Measurements from ENCODE around the gene TRPV4. TPM values are rescaled to one million over a fixed set of nuclear protein-coding genes. Genes with fewer than 3 reads are reported as not detected.

TRPV4 gene
- total and polyA plus RNA-seq, 9 of the 15 experiments (the other 6 are each of a cell fraction or from before 2014, with no cell fraction given): 0.13 TPM; not detected in 8

DNA sequence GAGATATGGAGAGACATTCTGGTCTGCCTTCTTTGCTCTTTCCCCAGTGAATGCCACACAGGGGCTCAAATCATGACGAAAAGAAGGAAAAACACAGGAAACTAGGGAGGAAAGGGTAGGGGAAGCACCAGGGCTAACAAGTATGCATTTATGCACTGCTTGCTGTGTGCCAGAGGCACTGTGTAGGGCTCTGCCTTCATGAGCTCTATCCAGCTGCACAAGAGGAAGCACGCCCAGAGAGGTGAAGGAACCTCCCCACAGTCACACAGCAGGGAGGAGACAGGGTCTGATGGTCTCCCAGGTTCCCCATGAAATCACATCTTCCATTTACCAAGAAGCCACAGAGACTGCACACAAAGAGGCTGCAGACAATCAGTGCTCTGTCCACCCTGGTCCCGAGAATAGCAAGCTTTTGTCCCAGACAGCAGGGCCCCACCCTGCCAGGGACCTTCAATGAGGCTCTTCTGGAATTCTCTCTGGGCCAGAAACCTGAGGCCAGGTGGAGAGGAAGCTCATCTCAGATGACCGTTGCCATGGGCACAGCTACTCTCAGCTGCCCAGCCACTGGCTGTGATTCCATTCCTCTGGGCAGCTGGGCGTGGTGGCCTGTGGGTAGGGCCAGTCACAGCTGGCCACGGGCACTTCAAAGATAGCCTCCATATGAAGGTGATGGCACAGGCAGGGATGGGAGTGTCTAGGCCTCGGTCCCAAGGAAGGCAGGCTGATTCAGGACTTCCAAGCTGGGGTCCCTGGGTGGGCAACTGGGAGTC is 7.3 kb upstream of the TRPV4 start:
- in situ Hi-C loops (cut with MboI): no loop called here
- no peak overlapping the region for H2AFZ ChIP-seq (ENCODE audit: low read depth, low read length)
- TF ChIP-seq ZFP36 (IDR thresholded peaks at IDR 0.05; ENCODE audit: low read depth, low read length, partially characterized antibody) (peak; percentile 73), BCOR (IDR thresholded peaks at IDR 0.05) (peak; percentile 46; the same call in 1 of the 2 replicates), POLR2A (conservative IDR thresholded peaks at IDR 0.05) (no peak), RBM25 (IDR thresholded peaks at IDR 0.05; ENCODE audit: low read depth, low read length, severe bottlenecking) (peak; percentile 48)
- H3K9me3 ChIP-seq (replicated peaks; ENCODE audit: control insufficient read depth, insufficient read depth, low read depth, low read length): no peaks in the 10 kb centered on the region
- ATAC-seq: no peak
- BruUV-seq (replicated peaks): no TSS peak
- H3K9me1 ChIP-seq (ENCODE audit: control insufficient read depth, insufficient read depth, low read length): no peaks in the 10 kb centered on the region
- no peak overlapping the region for H3K4me3 ChIP-seq
- H4K20me1 ChIP-seq (replicated peaks; ENCODE audit: control insufficient read depth, insufficient read depth, low read length): no peaks in the 10 kb centered on the region
- POLR2A ChIA-PET: interaction anchor here (0.6 kb wide), 2 partner anchors 20 to 95 kb away, joined by 3 read pairs; no protein-coding TSS in a partner anchor
- H3K27ac ChIP-seq (ENCODE audit: extremely low read depth, low read depth, low read length): no peak overlapping the region
- no peak for DNase-seq (ENCODE audit: extremely low read depth in 1 of 4, low spot score in 3 of 4)
- H3K4me1 ChIP-seq (replicated peaks in 1 of 2; ENCODE audit: control insufficient read depth in 2 of 2, insufficient read depth in 2 of 2, low read length in 2 of 2): peaks cover 0 to 5% of the 10 kb centered on the region in 2 experiments; a peak in 3 of 5 replicates
- WGBS (ENCODE audit: insufficient coverage, low coverage, missing lambda C conversion rate): 2% methylated on average over 6 of the region's 7 CpGs
- CTCF ChIA-PET (ENCODE audit: low intra/inter-chr PET ratio): no interaction called here
- no peak for FAIRE-seq
- no peaks in the 10 kb centered on the region for H3K79me2 ChIP-seq (ENCODE audit: control insufficient read depth, insufficient read depth, low read length)
- intact Hi-C loops (cut with micrococcal nuclease): no loop called here
- no peaks in the 10 kb centered on the region for H3K36me3 ChIP-seq (ENCODE audit: control insufficient read depth, insufficient read depth, low read length)
- peaks cover 0 to 7% of the 10 kb centered on the region in 2 experiments; a peak in 1 of 5 replicates for H3K27me3 ChIP-seq (ENCODE audit: control insufficient read depth in 2 of 2, insufficient read depth in 2 of 2, low read length in 2 of 2)
- H3K4me2 ChIP-seq (ENCODE audit: insufficient read depth, low read length): no peak overlapping the region
- no peak overlapping the region for H3K9ac ChIP-seq (ENCODE audit: insufficient read depth in 1 of 2, low read depth in 2 of 2, low read length in 2 of 2)

GRCh38 chr12:109839444-109839843 is 6.2 kb upstream of the TRPV4 start:
- in situ Hi-C loops (cut with MboI): no loop called here
- no peak for DNase-seq (ENCODE audit: extremely low read depth in 1 of 4, low spot score in 3 of 4)
- Histone ChIP-seq H3K9ac (ENCODE audit: insufficient read depth in 1 of 2, low read depth in 2 of 2, low read length in 2 of 2) (no peak overlapping the region), H3K9me1 (ENCODE audit: control insufficient read depth, insufficient read depth, low read length) (no peaks in the 10 kb centered on the region), H4K20me1 (replicated peaks; ENCODE audit: control insufficient read depth, insufficient read depth, low read length) (no peaks in the 10 kb centered on the region), H3K4me1 (replicated peaks in 1 of 2; ENCODE audit: control insufficient read depth in 2 of 2, insufficient read depth in 2 of 2, low read length in 2 of 2) (no peaks in the 10 kb centered on the region), H3K79me2 (ENCODE audit: control insufficient read depth, insufficient read depth, low read length) (no peaks in the 10 kb centered on the region), H3K36me3 (ENCODE audit: control insufficient read depth, insufficient read depth, low read length) (no peaks in the 10 kb centered on the region), H3K4me2 (ENCODE audit: insufficient read depth, low read length) (no peak overlapping the region), H3K4me3 (no peak overlapping the region), H3K27me3 (ENCODE audit: control insufficient read depth in 2 of 2, insufficient read depth in 2 of 2, low read length in 2 of 2) (peaks cover 2 to 13% of the 10 kb centered on the region in 2 experiments; a peak in 3 of 5 replicates), H2AFZ (ENCODE audit: low read depth, low read length) (no peak overlapping the region), H3K9me3 (replicated peaks; ENCODE audit: control insufficient read depth, insufficient read depth, low read depth, low read length) (no peaks in the 10 kb centered on the region), H3K27ac (ENCODE audit: extremely low read depth, low read depth, low read length) (no peak overlapping the region)
- ChIA-PET CTCF (ENCODE audit: low intra/inter-chr PET ratio) (no interaction called here), POLR2A (no interaction called here)
- no peak for ATAC-seq
- no peak for FAIRE-seq
- intact Hi-C loops (cut with micrococcal nuclease): no loop called here
- WGBS (ENCODE audit: insufficient coverage, low coverage, missing lambda C conversion rate): 0% methylated on average over 5 of the region's 6 CpGs
- no TSS peak for BruUV-seq (replicated peaks)
- TF ChIP-seq HDAC3 (IDR thresholded peaks at IDR 0.05; ENCODE audit: borderline replicate concordance, partially characterized antibody): no peak
- TF ChIP-seq GABPA (tag; conservative IDR thresholded peaks at IDR 0.05; ENCODE audit: low read depth): no peak
- TF ChIP-seq IRF1 (CRISPR knock-in tag; IDR thresholded peaks at IDR 0.05; ENCODE audit: borderline replicate concordance): no peak
- TF ChIP-seq, protein P1, sequence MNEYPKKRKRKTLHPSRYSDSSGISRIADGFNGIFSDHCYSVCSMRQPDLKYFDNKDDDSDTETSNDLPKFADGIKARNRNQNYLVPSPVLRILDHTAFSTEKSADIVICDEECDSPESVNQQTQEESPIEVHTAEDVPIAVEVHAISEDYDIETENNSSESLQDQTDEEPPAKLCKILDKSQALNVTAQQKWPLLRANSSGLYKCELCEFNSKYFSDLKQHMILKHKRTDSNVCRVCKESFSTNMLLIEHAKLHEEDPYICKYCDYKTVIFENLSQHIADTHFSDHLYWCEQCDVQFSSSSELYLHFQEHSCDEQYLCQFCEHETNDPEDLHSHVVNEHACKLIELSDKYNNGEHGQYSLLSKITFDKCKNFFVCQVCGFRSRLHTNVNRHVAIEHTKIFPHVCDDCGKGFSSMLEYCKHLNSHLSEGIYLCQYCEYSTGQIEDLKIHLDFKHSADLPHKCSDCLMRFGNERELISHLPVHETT (CRISPR knock-in tag; conservative IDR thresholded peaks at IDR 0.05 in 1 of 2, IDR thresholded peaks at IDR 0.05 in 1 of 2): no peak
